GM19467 (cell line): Measurements from ENCODE around the gene CHRNG.
"Not testable (repeated sequence)": the region's sequence is repeated elsewhere in the genome, so short reads cannot be mapped to it uniquely, and the experiment has no call there.

Experiments
- ATAC-seq: cut with Tn5 transposase; IDR thresholded peaks from one replicate; pipeline ENCODE4 v1.9.1; 2021; ENCODE audit warnings: mild to moderate bottlenecking, moderate library complexity; ENCODE audit not compliant: unreplicated experiment

Gene CHRNG

DNA sequence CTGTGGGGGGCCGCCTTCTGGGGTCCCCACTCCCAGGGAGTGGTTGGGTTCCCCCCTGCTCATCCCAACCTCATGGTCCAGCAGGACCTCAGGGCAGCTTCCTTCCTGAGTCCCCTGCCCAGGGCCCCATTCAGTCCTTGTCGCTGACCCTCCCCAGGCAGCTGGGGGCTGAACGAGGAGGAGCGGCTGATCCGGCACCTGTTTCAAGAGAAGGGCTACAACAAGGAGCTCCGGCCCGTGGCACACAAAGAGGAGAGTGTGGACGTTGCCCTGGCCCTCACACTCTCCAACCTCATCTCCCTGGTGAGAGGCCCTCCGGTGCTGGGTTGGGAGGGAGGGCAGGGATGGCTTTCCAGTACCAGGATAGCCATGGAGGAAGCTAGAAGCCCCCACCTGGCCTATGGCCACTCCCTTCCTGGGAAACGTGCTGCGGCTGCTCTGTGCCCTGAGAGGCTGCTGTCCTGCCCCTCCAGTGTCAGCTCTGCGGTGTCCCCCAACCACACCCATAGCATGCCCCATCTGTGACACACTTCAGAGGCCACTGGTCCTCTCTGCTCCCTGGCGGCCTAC is 13.0 kb upstream of the CHRNG start:
- no peak for ATAC-seq

GRCh38 chr2:232527905-232528470 is 11.5 kb upstream of the CHRNG start:
- ATAC-seq = no peak

DNA sequence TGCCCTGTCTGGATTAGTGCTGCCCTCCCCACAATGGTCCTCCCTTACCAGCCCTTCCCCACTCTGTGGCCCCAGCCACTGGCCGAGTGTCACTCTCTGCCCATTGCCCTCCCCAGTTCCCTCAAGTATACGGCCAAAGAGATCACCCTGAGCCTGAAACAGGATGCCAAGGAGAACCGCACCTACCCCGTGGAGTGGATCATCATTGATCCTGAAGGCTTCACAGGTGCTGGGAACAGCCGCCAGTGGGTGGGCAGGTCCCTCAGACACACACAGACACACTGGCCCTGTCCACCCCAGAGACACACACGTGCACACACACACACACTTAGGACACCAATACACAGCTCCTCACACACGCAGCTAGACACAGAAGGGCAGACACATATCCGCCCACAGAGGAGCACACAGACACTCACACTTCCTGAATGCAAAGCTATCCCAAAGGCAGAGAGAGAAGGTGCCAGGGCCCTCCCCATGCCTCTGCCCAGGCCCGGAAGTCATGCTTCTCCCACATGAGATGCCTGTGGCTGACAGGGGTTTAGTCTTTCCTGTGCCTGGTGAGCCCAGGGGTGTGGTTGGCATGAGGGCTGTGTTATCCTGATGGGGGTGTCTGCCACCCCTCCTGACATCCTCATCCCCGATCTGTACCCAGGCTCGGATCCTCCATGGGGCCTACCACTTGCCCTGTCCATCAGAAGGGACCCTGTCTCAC is 10.6 kb upstream of the CHRNG start:
- ATAC-seq = no peak

- ATAC-seq = no peak
Observed at GRCh38 chr2:232529806-232530547, 9.5 kb upstream of the CHRNG start.

GRCh38 chr2:232530626-232531260 is 8.7 kb upstream of the CHRNG start:
- no peak for ATAC-seq

- ATAC-seq = no peak
Observed at GRCh38 chr2:232532419-232532818, 7.1 kb upstream of the CHRNG start.

DNA sequence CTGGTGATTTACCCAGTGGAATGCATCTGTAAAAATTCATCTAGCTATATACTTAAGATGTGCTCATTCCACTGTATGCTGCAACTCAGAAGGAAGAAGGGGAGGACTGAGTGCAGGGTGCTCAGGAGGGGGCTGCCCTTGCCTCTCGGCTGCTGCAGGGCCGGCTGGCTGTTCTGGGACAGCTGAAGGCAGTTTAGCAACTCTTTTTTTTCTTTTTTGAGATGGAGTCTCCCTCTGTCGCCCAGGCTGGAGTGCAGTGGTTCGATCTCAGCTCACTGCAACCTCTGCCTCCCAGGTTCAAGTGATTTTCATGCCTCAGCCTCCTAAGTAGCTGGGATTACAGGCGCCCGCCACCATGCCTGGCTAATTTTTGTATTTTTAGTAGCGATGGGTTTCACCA is 6.7 kb upstream of the CHRNG start:
- not testable (repeated sequence) for ATAC-seq

GRCh38 chr2:232533944-232534710 is 5.4 kb upstream of the CHRNG start:
- no peak for ATAC-seq

DNA sequence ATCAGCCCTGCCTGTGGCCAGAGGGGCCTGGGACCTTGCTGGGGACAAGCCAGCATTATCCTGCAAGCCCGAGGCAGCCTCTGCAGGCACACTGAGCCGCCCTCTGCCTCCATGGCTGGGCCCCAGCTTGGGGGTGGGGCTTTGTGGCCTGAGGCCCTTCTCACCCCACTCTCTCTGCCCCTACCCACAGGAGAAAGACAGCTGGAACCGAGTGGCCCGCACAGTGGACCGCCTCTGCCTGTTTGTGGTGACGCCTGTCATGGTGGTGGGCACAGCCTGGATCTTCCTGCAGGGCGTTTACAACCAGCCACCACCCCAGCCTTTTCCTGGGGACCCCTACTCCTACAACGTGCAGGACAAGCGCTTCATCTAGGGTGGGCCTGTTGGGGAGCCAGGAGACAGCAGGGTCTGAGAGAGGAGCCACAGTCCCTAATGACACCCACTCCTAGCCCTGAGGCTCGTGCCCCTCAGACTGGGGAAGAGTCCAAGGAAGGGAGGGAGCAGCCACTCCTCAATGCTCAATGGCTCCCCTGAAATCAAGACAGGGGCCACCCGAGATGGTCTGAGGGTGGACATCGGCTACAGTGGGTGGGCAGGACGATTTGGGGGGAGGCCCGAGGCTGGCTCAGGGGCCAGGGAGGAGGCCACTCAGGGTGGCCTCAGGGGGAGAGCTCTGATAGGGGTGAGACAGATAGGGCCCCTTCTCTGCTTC is 4.4 kb upstream of the CHRNG start:
- ATAC-seq = no peak

DNA sequence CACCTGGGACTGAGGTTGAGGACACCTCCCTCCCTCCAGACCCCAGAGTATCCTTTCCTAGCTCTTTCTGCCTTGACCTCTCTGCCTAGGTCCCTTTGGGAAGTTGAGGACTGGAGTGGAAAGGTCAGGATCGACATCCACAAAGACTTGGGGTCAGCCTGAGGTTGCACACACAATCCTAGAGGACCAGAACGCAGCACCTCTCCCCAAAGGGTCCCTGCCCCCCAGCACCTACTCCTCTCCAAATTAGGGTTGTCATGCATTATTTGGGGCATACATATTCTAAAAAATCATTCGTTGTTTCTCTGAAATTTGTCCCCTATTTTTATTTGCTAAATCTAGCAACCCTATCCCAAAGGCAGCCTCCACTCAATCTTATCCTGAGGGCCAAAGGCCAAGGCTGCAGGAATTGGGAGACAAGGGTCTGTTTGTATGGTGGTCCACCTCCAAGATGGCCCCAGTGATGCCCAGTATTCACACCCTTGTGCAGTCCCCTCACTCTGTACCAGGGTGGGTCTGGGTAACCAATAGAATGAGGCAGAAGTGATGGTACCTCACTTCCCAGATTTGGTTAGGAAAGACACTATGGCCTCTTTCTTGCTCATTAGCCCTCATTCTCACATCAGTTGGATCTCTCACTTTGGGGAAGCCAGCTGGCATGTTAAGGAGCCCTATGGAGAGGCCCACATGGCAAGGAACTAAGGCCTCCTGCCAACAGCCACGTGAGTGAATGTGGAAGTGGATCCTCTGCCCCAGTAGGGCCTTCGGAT is 3.5 kb upstream of the CHRNG start:
- ATAC-seq = no peak

DNA sequence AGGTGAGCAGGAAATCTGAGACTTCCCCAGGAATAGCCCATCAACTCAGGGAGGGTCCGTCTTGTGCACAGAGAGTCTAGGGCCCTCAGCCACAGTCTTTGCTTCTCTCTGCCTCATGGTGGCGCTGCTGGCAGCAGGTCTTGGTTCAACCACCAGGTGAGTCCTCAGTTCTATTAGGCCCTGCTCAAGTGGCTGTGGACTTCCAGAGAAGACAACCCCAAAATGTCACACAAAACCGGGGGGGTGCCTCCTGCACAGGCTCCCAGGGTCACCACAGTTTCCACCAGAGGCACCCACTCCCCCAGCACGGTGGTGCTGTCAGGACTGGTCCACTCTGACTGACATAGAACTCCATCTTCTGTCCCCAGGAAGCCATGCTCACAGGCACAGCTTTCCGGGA is 2.4 kb upstream of the CHRNG start:
- ATAC-seq = no peak

- ATAC-seq = no peak
Observed at GRCh38 chr2:232537499-232537898, 2.0 kb upstream of the CHRNG start.

DNA sequence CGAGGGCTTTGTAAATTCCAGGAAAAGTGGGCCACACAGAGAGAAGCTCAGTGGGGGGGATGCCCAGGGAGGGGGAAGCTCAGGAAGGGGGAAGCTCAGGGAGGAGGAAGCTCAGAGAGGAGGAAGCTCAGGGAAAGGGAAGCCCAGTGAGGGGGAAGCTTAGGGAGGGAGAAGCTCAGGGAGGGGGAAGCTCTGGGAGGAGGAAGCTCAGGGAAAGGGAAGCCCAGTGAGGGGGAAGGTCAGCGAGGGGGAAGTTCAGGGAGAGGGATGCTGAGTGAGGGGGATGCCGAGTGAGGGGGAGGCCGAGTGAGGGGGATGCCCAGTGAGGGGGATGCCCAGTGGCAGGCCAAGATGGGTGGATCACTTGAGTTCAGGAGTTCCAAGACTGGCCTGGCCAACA is 821 bp upstream of the CHRNG start:
- ATAC-seq = no peak

GRCh38 chr2:232540441-232541041 is 1.0 kb downstream of the CHRNG start:
- ATAC-seq = no peak

DNA sequence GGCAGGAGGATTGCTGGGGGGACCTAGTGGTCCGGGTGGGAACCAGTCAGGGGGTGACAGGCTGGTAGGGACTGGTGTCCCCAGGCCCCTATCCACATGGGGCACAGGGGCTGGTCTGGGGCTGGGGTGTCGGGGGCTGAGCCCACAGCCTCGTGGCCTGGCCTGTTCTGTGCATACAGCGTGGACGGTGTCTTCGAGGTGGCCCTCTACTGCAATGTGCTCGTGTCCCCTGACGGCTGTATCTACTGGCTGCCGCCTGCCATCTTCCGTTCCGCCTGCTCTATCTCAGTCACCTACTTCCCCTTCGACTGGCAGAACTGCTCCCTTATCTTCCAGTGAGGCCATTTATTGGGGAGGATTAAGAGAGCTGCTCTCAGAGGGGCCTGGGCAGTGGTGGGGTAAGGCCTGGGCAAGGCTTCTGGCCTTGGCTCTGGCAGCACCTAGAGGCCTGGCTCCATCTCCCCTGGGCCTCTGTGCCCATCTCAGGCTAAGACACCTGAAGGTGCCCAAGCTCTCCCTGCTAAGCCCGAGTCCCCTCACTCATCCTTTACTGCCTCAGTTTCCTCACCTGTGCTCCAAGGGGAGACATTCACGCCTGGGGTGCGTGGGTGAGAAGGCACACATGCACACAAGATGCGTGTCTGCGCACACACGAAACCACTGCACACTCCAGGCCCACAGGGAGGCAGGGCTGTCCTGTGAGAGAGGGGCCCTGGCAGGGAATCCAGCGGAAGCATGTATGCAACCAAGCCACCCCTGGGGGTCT is 1.9 kb downstream of the CHRNG start:
- no peak for ATAC-seq

DNA sequence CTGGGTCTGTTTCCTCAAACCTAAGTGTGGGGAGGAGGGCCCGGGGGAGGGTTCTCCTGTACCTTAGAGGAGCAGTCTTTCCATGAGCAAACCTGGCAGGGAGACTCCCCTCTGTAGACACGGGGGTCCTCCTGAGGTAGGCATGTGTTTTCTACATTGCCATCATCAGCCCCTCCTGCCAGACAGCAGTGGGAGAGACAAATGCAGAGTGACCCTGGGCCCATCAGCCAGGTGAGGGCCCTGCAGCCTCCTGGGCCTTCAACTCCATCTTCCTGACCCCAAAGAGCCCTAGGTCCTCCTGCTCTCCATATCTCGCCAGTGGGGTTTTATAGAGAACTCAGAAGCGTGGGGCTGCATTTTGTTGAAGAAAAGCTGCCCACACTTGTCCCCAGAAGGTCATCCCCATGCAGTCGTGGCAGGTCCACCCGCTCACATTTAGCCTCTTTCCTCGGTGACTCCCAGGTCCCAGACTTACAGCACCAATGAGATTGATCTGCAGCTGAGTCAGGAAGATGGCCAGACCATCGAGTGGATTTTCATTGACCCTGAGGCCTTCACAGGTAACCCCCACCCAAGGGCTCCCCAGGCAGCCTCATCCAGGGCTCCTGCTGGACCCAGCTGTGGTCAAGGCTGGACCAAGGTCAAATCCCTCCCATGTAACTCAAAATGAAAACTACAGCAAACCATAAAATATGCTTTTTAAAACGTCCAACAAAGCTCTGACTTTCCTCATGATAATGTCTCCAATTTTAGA is 2.6 kb downstream of the CHRNG start:
- no peak for ATAC-seq

GRCh38 chr2:232542715-232543467 is 3.4 kb downstream of the CHRNG start:
- ATAC-seq = no peak
